HG03066 (cell line): ENCODE data around the gene BROX.

Source experiments
- ATAC-seq: cut with Tn5 transposase; IDR thresholded peaks from one replicate; pipeline ENCODE4 v1.9.1; 2021; ENCODE audit warnings: low read depth; ENCODE audit not compliant: unreplicated experiment

Gene BROX

DNA sequence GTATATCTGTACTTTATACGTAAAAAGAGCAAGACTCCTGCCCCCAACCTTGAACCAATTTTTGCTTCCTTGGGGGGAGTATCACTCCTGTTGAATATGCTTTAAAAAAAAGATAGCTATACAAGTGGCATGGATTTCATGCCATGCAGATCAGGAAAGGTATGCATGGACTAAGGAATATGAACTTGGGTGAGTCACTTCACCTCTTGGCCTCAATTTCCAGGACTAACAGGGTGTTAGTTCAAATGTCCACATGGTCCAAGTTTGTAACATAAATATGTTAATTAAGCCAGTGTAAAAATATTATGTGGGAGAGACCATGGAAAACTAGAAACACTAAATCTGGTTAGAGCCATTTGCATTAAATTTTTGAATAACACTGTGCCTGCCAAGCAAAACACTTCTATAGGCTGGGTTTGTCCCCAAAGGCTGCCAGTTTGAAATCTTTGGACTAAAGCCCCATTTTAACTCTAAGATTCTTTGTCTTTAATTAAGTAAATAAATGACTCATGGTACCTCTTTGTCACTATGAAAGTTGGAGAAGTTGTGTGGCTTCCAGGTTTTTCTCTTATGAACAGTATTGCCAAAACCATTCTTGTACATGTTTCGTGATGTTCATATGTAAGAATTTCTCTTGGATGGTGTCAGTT, 57.7 kb downstream of the BROX start:
- ATAC-seq, result no peak

DNA sequence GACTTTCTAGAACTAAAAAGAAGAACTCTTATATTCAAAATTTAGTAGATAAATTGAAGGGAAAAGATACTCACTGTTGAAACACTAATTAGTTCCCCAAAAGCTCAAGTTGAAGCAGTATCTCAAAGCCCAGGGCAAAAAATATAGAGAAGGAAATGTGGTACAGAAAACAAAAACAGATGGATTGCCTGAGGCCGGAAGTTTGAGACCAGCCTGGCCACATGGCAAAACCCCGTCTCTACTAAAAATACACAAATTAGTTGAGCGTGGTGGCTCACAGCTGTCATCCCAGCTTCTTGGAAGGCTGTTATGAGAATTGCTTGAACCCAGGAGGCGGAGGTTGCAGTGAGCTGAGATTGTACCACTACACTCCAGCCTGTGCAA, 60.6 kb downstream of the BROX start:
- peak; percentile 93 for ATAC-seq

DNA sequence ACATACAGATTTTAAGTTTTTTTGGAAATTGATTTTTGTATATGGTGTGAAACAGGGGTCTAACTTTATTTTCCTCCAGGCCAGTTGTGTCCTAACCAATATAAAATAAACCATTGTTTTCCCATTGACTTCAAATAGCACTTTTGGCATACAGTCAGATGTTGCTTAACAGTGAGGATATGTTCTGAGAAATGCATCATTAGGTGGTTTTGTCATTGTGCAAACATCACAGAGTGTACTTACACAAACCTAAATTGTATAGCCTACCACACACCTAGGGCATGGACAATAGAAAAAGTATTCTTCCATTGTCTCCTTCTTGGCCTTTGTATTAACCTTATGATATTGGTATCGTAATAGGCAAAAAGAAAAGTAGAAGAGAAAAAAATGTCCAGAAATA, 65.1 kb downstream of the BROX start:
- no peak for ATAC-seq

DNA sequence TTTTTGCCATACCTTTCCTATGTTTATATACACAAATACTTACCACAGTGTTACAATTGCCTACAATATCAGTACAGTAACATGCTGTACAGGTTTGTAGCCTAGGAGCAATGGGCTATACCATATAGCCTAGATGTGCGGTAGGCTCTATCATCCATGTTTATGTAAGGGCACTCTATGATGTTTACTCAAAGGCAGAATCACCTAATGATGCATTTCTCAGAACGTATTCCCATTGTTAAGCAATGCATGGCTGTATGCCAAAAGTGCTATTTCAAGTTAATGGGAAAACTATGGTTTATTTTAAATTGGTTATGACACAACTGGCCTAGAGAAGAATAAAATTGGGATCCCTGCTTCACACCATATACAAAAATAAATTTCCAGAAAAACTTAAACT, 65.6 kb downstream of the BROX start:
- ATAC-seq, result no peak

DNA sequence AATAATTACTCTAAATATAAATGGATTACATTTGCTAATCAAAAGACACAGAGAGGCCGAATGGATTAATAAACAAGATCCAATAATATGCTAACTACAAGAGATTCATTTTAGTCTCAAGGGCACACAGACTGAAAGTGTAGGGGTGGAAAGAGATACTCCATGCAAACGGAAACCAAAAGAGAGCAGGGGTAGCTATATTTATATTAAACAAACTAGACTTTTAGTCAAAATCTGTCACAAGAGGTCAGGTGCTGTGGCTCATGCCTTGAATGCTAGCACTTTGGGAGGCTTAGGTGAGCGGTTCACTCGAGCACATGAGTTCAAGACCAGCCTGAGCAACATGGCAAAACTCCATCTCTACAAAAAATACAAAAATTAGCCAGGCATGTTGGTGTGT, 68.9 kb downstream of the BROX start:
- peak; percentile 70 for ATAC-seq

DNA sequence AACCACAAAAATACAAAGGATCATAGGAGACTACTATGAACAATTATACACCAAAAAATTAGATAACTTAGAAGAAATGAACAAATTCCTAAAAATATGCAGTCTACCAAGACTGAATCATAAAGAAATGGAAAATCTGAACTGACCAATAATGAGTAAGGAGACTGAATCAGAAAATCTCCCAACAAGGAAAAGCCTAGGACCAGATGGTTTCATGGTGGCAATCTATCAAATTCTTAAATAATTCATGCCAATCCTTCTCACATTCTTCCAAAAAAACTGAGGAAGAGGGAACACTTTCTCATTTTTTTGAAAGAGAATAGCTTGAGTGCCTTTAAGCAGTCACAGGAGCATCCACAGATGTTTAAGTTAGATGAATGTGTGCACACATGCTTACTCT, 70.7 kb downstream of the BROX start:
- ATAC-seq, result no peak

DNA sequence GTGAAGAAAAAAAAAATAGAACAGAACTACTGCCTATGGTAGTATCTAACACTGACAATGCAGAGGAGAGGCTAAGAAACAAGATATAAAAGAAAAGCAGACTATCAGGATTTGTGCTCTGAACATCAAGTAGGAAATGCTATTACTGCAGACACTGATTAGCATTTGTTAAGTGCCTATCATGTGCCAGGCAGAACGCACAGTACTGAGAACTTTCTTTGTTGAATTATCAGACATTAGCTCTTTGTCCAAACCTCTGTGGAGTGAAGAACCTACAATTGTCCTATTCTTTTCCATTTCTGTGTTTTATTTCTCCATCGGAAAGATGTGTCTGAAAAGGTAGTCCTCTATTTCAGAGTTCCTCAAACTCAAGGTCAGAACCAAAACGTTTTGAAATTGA, 72.0 kb downstream of the BROX start:
- no peak for ATAC-seq
